K562 (cell line): ENCODE results near the gene PTAR1. TPM values are rescaled to one million over a fixed set of nuclear protein-coding genes. Genes with fewer than 3 reads are reported as not detected.

Source experiments
- ATAC-seq: fragments of 200-7000 bp; cut with Tn5 transposase; 3 replicates; pipeline ENCODE4 v1.9.1; 2020; ENCODE audit warnings: moderate library complexity
- BruUV-seq: library from RNA; stranded (reverse); fragments of 400-500 nt; replicated peaks from 2 replicates; lab custom pipeline; 2021; lab: Mats Ljungman, UMichigan
- CTCF ChIA-PET: fragments of 300-600 bp; formaldehyde crosslinking; extraction: SDS; loops from one replicate; lab custom pipeline; 2021; ENCODE audit warnings: low intra/inter-chr PET ratio; lab: Yijun Ruan, JAX
- POLR2A ChIA-PET: fragments of 300-600, 350-650 bp; sonication (Branson Sonifier 250); formaldehyde crosslinking; extraction: SDS; loops from one replicate; lab custom pipeline; 2021; ENCODE audit warnings: antibody characterized with exemption, inconsistent platforms; lab: Yijun Ruan, JAX
- DNase-seq, 4 experiments: peaks; one replicate each; pipeline versions ENCODE4 v3.0.0 to v3.0.0-alpha.2; 2011 to 2018; ENCODE audit warnings: low spot score in 3 of 4, mixed read lengths in 3 of 4; ENCODE audit errors: extremely low read depth in 1 of 4
- FAIRE-seq: peaks from 2 replicates; lab custom pipeline; 2011; peaks lifted over from hg19 to GRCh38; lab: Jason Lieb, UNC
- H2AFZ ChIP-seq: 2 replicates; pipeline ENCODE4 v1.6.0; 2011; ENCODE audit warnings: low read depth, low read length, control low read depth, inconsistent platforms
- H3K27ac ChIP-seq: fragments of 200-600 bp; 3 replicates; pipeline ENCODE4 v1.8.0; 2011; ENCODE audit warnings: low read depth, mild to moderate bottlenecking, control low read depth, inconsistent platforms, low read length, moderate library complexity, mixed read lengths; ENCODE audit errors: extremely low read depth
- H3K27me3 ChIP-seq, 2 experiments: fragments of 300-600 bp in 1 of 2; 2 replicates in 1 of 2; 3 replicates in 1 of 2; pipeline versions ENCODE4 v1.6.0 to v1.8.0; 2011; ENCODE audit warnings: inconsistent platforms in 2 of 2, low read length in 2 of 2, mild to moderate bottlenecking in 1 of 2, mixed read lengths in 1 of 2, moderate library complexity in 1 of 2; ENCODE audit not compliant: control insufficient read depth in 2 of 2, insufficient read depth in 2 of 2
- H3K36me3 ChIP-seq: fragments of 300-600 bp; 3 replicates; pipeline ENCODE4 v1.8.0; 2011; ENCODE audit warnings: mild to moderate bottlenecking, low read length, inconsistent platforms; ENCODE audit not compliant: control insufficient read depth, insufficient read depth
- H3K4me1 ChIP-seq, 2 experiments: fragments of 200-600 bp in 1 of 2; replicated peaks in 1 of 2; 2 replicates in 1 of 2; 3 replicates in 1 of 2; pipeline versions ENCODE4 v1.5.1 to v1.8.0; 2011; ENCODE audit warnings: inconsistent platforms in 2 of 2, low read length in 2 of 2, mild to moderate bottlenecking in 1 of 2, mixed read lengths in 1 of 2, moderate library complexity in 1 of 2; ENCODE audit not compliant: control insufficient read depth in 2 of 2, insufficient read depth in 2 of 2
- H3K4me2 ChIP-seq: 2 replicates; pipeline ENCODE4 v1.6.1; 2011; ENCODE audit warnings: low read length, control low read depth, inconsistent platforms, mixed read lengths; ENCODE audit not compliant: insufficient read depth
- H3K4me3 ChIP-seq: fragments of 200-600 bp; sonication (generic), shearing (Covaris generic); 2 replicates; pipeline ENCODE4 v1.5.1; 2016; ENCODE audit warnings: control low read depth, inconsistent platforms
- H3K79me2 ChIP-seq: fragments of 200-600 bp; 3 replicates; pipeline ENCODE4 v1.8.0; 2011; ENCODE audit warnings: low read length, inconsistent platforms; ENCODE audit not compliant: control insufficient read depth, insufficient read depth
- H3K9ac ChIP-seq, 2 experiments: 2 replicates each; pipeline versions ENCODE4 v1.6.0 to v1.6.1; 2011; ENCODE audit warnings: low read depth in 2 of 2, low read length in 2 of 2, control low read depth in 1 of 2, inconsistent platforms in 1 of 2, mild to moderate bottlenecking in 1 of 2, mixed read lengths in 1 of 2; ENCODE audit not compliant: insufficient read depth in 1 of 2
- H3K9me1 ChIP-seq: one replicate; pipeline ENCODE4 v1.6.0; 2011; ENCODE audit warnings: inconsistent platforms, mild to moderate bottlenecking, low read length, moderate library complexity; ENCODE audit not compliant: control insufficient read depth, insufficient read depth
- H3K9me3 ChIP-seq: replicated peaks from 2 replicates; pipeline ENCODE4 v1.5.1; 2011; ENCODE audit warnings: low read depth, low read length, inconsistent platforms; ENCODE audit not compliant: control insufficient read depth, insufficient read depth
- H4K20me1 ChIP-seq: replicated peaks from 2 replicates; pipeline ENCODE4 v1.6.1; 2011; ENCODE audit warnings: low read length, inconsistent platforms, mixed read lengths; ENCODE audit not compliant: control insufficient read depth, insufficient read depth
- BACH1 ChIP-seq: fragments of 200-800 bp; sonication (Bioruptor generic); IDR thresholded peaks from 2 replicates; pipeline ENCODE4 v1.6.1; 2016; ENCODE audit warnings: missing genetic modification characterization, missing compliant biosample characterization
- C11orf30 ChIP-seq: fragments of 450-650 bp; IDR thresholded peaks from 2 replicates; pipeline ENCODE4 v1.6.1; 2016; ENCODE audit warnings: low read depth, mild to moderate bottlenecking
- DPF2 ChIP-seq: fragments of 450-650 bp; IDR thresholded peaks from 2 replicates; pipeline ENCODE4 v1.6.1; 2016
- ETV6 ChIP-seq, 3 experiments: fragments of 150-350 bp in 1 of 3; sonication (generic) in 1 of 3; formaldehyde crosslinking in 1 of 3; IDR thresholded peaks; 2 replicates each; pipeline versions ENCODE4 v1.6.1 to v1.8.0; 2014 to 2022; ENCODE audit warnings: borderline replicate concordance in 2 of 3, low read depth in 2 of 3, antibody characterized with exemption in 1 of 3, low read length in 1 of 3, mild to moderate bottlenecking in 1 of 3, missing genetic modification reagents in 1 of 3
- FOSL1 ChIP-seq: fragments of 200-800 bp; sonication (Bioruptor generic); conservative IDR thresholded peaks from 2 replicates; pipeline ENCODE4 v1.6.1; 2016; ENCODE audit warnings: missing genetic modification characterization, missing compliant biosample characterization
- LARP7 ChIP-seq: fragments of 450-650 bp; IDR thresholded peaks from 2 replicates; pipeline ENCODE4 v1.6.1; 2016
- MAFF ChIP-seq: IDR thresholded peaks from 2 replicates; pipeline ENCODE4 v1.6.1; 2012; ENCODE audit warnings: low read length, improper control_type of control experiment
- MAFG ChIP-seq: fragments of 450-650 bp; conservative IDR thresholded peaks from 2 replicates; pipeline ENCODE4 v1.6.1; 2016; ENCODE audit warnings: missing genetic modification characterization, missing compliant biosample characterization
- MAFK ChIP-seq: IDR thresholded peaks from 2 replicates; pipeline ENCODE4 v1.6.1; 2011; ENCODE audit warnings: low read length, improper control_type of control experiment
- NFE2 ChIP-seq: IDR thresholded peaks from 2 replicates; pipeline ENCODE4 v1.6.1; 2014; ENCODE audit warnings: antibody characterized with exemption, low read depth
- NFE2L1 ChIP-seq: fragments of 450-650 bp; IDR thresholded peaks from 2 replicates; pipeline ENCODE4 v1.6.1; 2016; ENCODE audit warnings: missing genetic modification characterization, low read depth, mild to moderate bottlenecking, missing compliant biosample characterization, moderate library complexity, borderline replicate concordance
- PHF20 ChIP-seq: fragments of 450-650 bp; IDR thresholded peaks from 2 replicates; pipeline ENCODE4 v1.6.1; 2018; ENCODE audit not compliant: partially characterized antibody
- PHF21A ChIP-seq: fragments of 450-650 bp; IDR thresholded peaks from 2 replicates; pipeline ENCODE4 v1.6.1; 2017; ENCODE audit warnings: low read depth, borderline replicate concordance
- RAD51 ChIP-seq: fragments of 450-650 bp; IDR thresholded peaks from 2 replicates; pipeline ENCODE4 v1.7.1; 2016; ENCODE audit warnings: low read depth, mild to moderate bottlenecking, borderline replicate concordance
- SIN3B ChIP-seq: fragments of 450-650 bp; IDR thresholded peaks from 2 replicates; pipeline ENCODE4 v1.6.1; 2017; ENCODE audit warnings: low read depth, mild to moderate bottlenecking, moderate library complexity
- TCF3 ChIP-seq: sonication (generic); formaldehyde crosslinking; IDR thresholded peaks from 2 replicates; pipeline ENCODE4 v1.4.0; 2020; ENCODE audit warnings: mild to moderate bottlenecking, missing genetic modification reagents
- TFE3 ChIP-seq: fragments of 450-650 bp; formaldehyde crosslinking; IDR thresholded peaks from 2 replicates; pipeline ENCODE4 v1.4.0; 2020; ENCODE audit warnings: mild to moderate bottlenecking, mixed read lengths
- TOE1 ChIP-seq, 2 experiments: fragments of 450-650 bp in 1 of 2; sonication (generic) in 1 of 2; formaldehyde crosslinking in 1 of 2; IDR thresholded peaks; 2 replicates each; pipeline versions ENCODE4 v1.7.1 to v1.8.0; 2016 to 2022; ENCODE audit warnings: borderline replicate concordance in 2 of 2, mild to moderate bottlenecking in 2 of 2, antibody characterized with exemption in 1 of 2, inconsistent platforms in 1 of 2, low read depth in 1 of 2, missing genetic modification reagents in 1 of 2, moderate library complexity in 1 of 2
- ZNF184 ChIP-seq: sonication (generic); formaldehyde crosslinking; IDR thresholded peaks from 2 replicates; pipeline ENCODE4 v1.5.0; 2020; ENCODE audit warnings: missing genetic modification reagents
- ZNF316 ChIP-seq: fragments of 450-650 bp; IDR thresholded peaks from 2 replicates; pipeline ENCODE4 v1.6.1; 2016
- WGBS: fragments of 100-300 bp; shearing (Covaris generic); methylation state at CpG from one replicate; pipeline ENCODE4 v1.1.6; 2016; ENCODE audit warnings: low coverage, mixed read lengths; ENCODE audit not compliant: insufficient coverage; ENCODE audit errors: missing lambda C conversion rate; 5-methylcytosine and 5-hydroxymethylcytosine counted together
- in situ Hi-C: fragments of 300-500 bp; cut with MboI; formaldehyde crosslinking; loops from 4 replicates; pipeline ENCODE4 v1.15.0; 2018; ENCODE audit warnings: inconsistent platforms, mixed read lengths
- intact Hi-C: fragments of 100-400 bp; cut with micrococcal nuclease; formaldehyde crosslinking; loops from 2 replicates; pipeline ENCODE4 v1.14.2; 2022
- polyA plus RNA-seq, 8 experiments: library from polyadenylated mRNA; depleted of rRNA in 4 of 8; stranded (reverse) in 5 of 8; unstranded in 3 of 8; fragments of >200 nt; fragmentation: Nextera tagmentation in 2 of 8; fragmentation: Illumina TruSeq in 1 of 8; extraction: Ambion mirVana in 2 of 8; extraction: Trizol in 1 of 8; gene quantifications; 2 replicates each; pipeline versions ENCODE4 v1.2.1 to v1.2.3, GENCODE V29; 2011 to 2014; ENCODE audit warnings: inconsistent platforms in 1 of 8, missing spikeins in 1 of 8
- total RNA-seq, 7 experiments: library from RNA; depleted of rRNA in 6 of 7; stranded (reverse); fragments of >200 nt in 6 of 7; fragmentation: Illumina TruSeq in 2 of 7; extraction: Trizol in 2 of 7; gene quantifications; 2 replicates each; pipeline versions ENCODE4 v1.2.1 to v1.2.3, GENCODE V29; 2011 to 2021; ENCODE audit warnings: low replicate concordance in 1 of 7
- TF ChIP-seq, protein P1 (sequence below): fragments of 450-650 bp; IDR thresholded peaks from 2 replicates; pipeline ENCODE4 v1.6.1; 2016; ENCODE audit warnings: missing biosample characterization, missing genetic modification characterization

Gene PTAR1
- total and polyA plus RNA-seq, 9 of the 15 experiments (the other 6 are each of a cell fraction or from before 2014, with no cell fraction given): 10.1 to 48.0 (median 28.0) TPM

DNA sequence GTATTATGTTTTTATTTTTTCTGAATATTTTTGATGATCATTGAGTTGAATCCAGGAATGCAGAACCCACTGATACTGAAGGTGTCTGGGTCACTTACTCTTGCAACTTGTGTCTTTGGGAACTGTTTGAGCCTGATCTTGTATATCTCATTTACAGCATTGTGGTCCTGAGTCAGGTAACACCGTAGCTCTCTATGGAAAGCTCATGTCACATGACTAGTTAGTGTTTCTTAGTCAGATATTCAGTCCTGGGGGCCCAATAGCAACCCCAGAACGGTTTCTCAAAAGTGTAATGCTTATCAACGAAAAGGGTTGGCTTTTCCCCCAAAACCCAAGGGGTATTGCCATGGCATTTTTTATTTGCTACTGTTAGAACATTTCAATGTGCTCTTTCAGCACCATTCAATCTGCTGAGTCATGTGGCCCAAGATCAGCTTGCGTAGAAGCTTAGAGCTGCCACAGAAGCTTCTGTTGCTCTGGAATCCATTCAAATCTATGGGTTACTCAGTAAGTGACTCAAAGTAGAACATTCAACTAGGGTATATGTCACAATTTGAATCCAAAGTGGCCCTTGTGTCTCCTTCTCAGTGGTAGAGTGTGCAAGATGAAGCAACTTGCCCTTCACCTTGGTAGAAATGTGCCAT lies 12.1 kb upstream of the PTAR1 start:
- no peak for ATAC-seq
- peak overlapping the region; percentile 75 for H2AFZ ChIP-seq
- no peaks in the 10 kb centered on the region for H3K79me2 ChIP-seq
- in situ Hi-C loops (no loop called here), intact Hi-C loops (no loop called here)
- no peak overlapping the region for H3K4me3 ChIP-seq
- H3K9me3 ChIP-seq: no peaks in the 10 kb centered on the region
- peak in 1 of 4 experiments; percentile 34 for DNase-seq
- H3K9ac ChIP-seq: no peak overlapping the region
- peaks cover 0 to 7% of the 10 kb centered on the region in 2 experiments; a peak in 2 of 5 replicates for H3K4me1 ChIP-seq
- peak overlapping the region; percentile 35; the same call in 1 of the 3 replicates for H3K27ac ChIP-seq
- TF ChIP-seq MAFK (peak; percentile 77), C11orf30 (peak; percentile 86), NFE2L1 (tag) (peak; percentile 75), ZNF316 (peak; percentile 88), DPF2 (0 out of 2 replicates have a peak, but pooled peaks have one; percentile 12), MAFG (peak; percentile 91), BACH1 (tag) (peak; percentile 43; the same call in 1 of the 2 replicates), ZNF184 (CRISPR knock-in tag) (no peak), LARP7 (no peak), PHF20 (no peak), ETV6 (IDR thresholded peaks at IDR 0.05; ENCODE audit: borderline replicate concordance in 1 of 2, low read depth in 2 of 2, low read length in 1 of 2) (no peak), ETV6 (CRISPR knock-in tag; IDR thresholded peaks at IDR 0.05; ENCODE audit: borderline replicate concordance) (no peak), PHF21A (no peak), SIN3B (no peak), FOSL1 (tag) (0 out of 2 replicates have a peak, but pooled peaks have one; percentile 17), RAD51 (peak; percentile 41; the same call in 1 of the 2 replicates), MAFF (peak; percentile 85), TFE3 (peak; percentile 78), TCF3 (no peak), NFE2 (peak; percentile 88), TOE1 (IDR thresholded peaks at IDR 0.05; ENCODE audit: borderline replicate concordance) (peak; percentile 56; the same call in 1 of the 2 replicates), TOE1 (CRISPR knock-in tag; IDR thresholded peaks at IDR 0.05; ENCODE audit: borderline replicate concordance, low read depth) (no peak)
- TF ChIP-seq, protein P1, sequence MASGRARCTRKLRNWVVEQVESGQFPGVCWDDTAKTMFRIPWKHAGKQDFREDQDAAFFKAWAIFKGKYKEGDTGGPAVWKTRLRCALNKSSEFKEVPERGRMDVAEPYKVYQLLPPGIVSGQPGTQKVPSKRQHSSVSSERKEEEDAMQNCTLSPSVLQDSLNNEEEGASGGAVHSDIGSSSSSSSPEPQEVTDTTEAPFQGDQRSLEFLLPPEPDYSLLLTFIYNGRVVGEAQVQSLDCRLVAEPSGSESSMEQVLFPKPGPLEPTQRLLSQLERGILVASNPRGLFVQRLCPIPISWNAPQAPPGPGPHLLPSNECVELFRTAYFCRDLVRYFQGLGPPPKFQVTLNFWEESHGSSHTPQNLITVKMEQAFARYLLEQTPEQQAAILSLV (tag): no peak
- WGBS: 15% methylated on average over 4 of the region's 4 CpGs
- H3K36me3 ChIP-seq: no peaks in the 10 kb centered on the region
- no peak overlapping the region for H3K4me2 ChIP-seq
- ChIA-PET CTCF (no interaction called here), POLR2A (interaction anchor here (1.8 kb wide), 1 partner anchor 12 kb away, joined by 6 read pairs; no protein-coding TSS in a partner anchor)
- no peaks in the 10 kb centered on the region for H3K27me3 ChIP-seq
- BruUV-seq: no TSS peak
- H4K20me1 ChIP-seq: no peaks in the 10 kb centered on the region
- peak; percentile 52 for FAIRE-seq
- no peaks in the 10 kb centered on the region for H3K9me1 ChIP-seq
